ENCODE measurements around the gene GPR25. TPM values are rescaled to one million over a fixed set of nuclear protein-coding genes. Genes with fewer than 3 reads are reported as not detected.
"Not testable (repeated sequence)": the region's sequence is repeated elsewhere in the genome, so short reads cannot be mapped to it uniquely, and the experiment has no call there.

The GPR25 gene
- total RNA-seq, 1 donor from 2014 or later, result not detected

- FAIRE-seq, result no peak
- no peak for DNase-seq (ENCODE audit: low spot score in 2 of 2)
These were observed 36.3 kb downstream of the GPR25 start for GRCh38 chr1:200909071-200909470.

- DNase-seq (ENCODE audit: low spot score in 2 of 2) (no peak), FAIRE-seq (no peak)
These were observed 37.0 kb downstream of the GPR25 start for GRCh38 chr1:200909757-200910239.

GRCh38 chr1:200911361-200911760, 38.6 kb downstream of the GPR25 start:
- FAIRE-seq, result no peak
- DNase-seq (ENCODE audit: low spot score in 2 of 2), result no peak

GRCh38 chr1:200911936-200912335, 39.2 kb downstream of the GPR25 start:
- not testable (repeated sequence) for FAIRE-seq; DNase-seq (ENCODE audit: low spot score in 2 of 2)

GRCh38 chr1:200912737-200913407, 40.1 kb downstream of the GPR25 start:
- FAIRE-seq (no peak), DNase-seq (ENCODE audit: low spot score in 2 of 2) (no peak)

GRCh38 chr1:200916152-200916551, 43.4 kb downstream of the GPR25 start:
- FAIRE-seq, result no peak
- DNase-seq (ENCODE audit: low spot score in 2 of 2), result no peak

- FAIRE-seq (no peak), DNase-seq (ENCODE audit: low spot score in 2 of 2) (no peak)
These were observed 43.9 kb downstream of the GPR25 start for GRCh38 chr1:200916681-200917080.

GRCh38 chr1:200917291-200917817, 44.6 kb downstream of the GPR25 start:
- FAIRE-seq (no peak), DNase-seq (ENCODE audit: low spot score in 2 of 2) (no peak)

GRCh38 chr1:200918006-200918405, 45.2 kb downstream of the GPR25 start:
- no peak for FAIRE-seq
- DNase-seq (ENCODE audit: low spot score in 2 of 2), result no peak

- DNase-seq (ENCODE audit: low spot score in 2 of 2), result no peak
- no peak for FAIRE-seq
These were observed 46.6 kb downstream of the GPR25 start for GRCh38 chr1:200919386-200919785.

GRCh38 chr1:200921571-200922110, 48.9 kb downstream of the GPR25 start:
- DNase-seq (ENCODE audit: low spot score in 2 of 2) (no peak), FAIRE-seq (no peak)

- no peak for FAIRE-seq
- DNase-seq (ENCODE audit: low spot score in 2 of 2), result no peak
These were observed 49.6 kb downstream of the GPR25 start for GRCh38 chr1:200922406-200922805.

GRCh38 chr1:200923601-200924000, 50.8 kb downstream of the GPR25 start:
- FAIRE-seq (no peak), DNase-seq (ENCODE audit: low spot score in 2 of 2) (no peak)

Other genes starting within 250 kb of the GPR25 start
- 20.4 TPM for gene DDX59, start 203.1 kb upstream of the GPR25 start, total RNA-seq
- gene CAMSAP2, start 134.1 kb upstream of the GPR25 start, total RNA-seq, result 117 TPM
- gene INAVA, start 21.9 kb downstream of the GPR25 start, total RNA-seq, result 0.82 TPM
- 127 TPM for gene KIF21B, start 150.7 kb downstream of the GPR25 start, total RNA-seq
- under 0.01 TPM for gene CACNA1S, start 239.4 kb downstream of the GPR25 start, total RNA-seq